Fibroblast of mammary gland (primary cell): ENCODE measurements around the gene RUNDC3A.

ENCODE experiments used
- DNase-seq: peaks from one replicate; pipeline ENCODE4 v3.0.0-alpha.2; 2010; ENCODE audit warnings: low read depth
- H3K4me3 ChIP-seq: 2 replicates; pipeline ENCODE4 v1.5.1; 2011; ENCODE audit warnings: low read depth, mild to moderate bottlenecking, low read length, moderate library complexity; ENCODE audit not compliant: control insufficient read depth
- CTCF ChIP-seq: conservative IDR thresholded peaks from 2 replicates; pipeline ENCODE4 v1.5.1; 2011; ENCODE audit warnings: low read depth, low read length, inconsistent platforms; ENCODE audit not compliant: control insufficient read depth, insufficient read depth

The RUNDC3A gene

GRCh38 chr17:44317545-44317944, 9.1 kb downstream of the RUNDC3A start:
- H3K4me3 ChIP-seq: no peak overlapping the region
- TF ChIP-seq CTCF: no peak
- no peak for DNase-seq

GRCh38 chr17:44318077-44318892, 9.9 kb downstream of the RUNDC3A start:
- TF ChIP-seq CTCF: no peak
- no peak overlapping the region for H3K4me3 ChIP-seq
- no peak for DNase-seq

- no peak for DNase-seq
- no peak for TF ChIP-seq CTCF
- no peak overlapping the region for H3K4me3 ChIP-seq
Observed at GRCh38 chr17:44320066-44320465, 11.7 kb downstream of the RUNDC3A start.

- no peak for DNase-seq
- H3K4me3 ChIP-seq: no peak overlapping the region
- TF ChIP-seq CTCF: no peak
Observed at GRCh38 chr17:44321246-44322120, 13.1 kb downstream of the RUNDC3A start.

- no peak overlapping the region for H3K4me3 ChIP-seq
- DNase-seq: no peak
- TF ChIP-seq CTCF: no peak
Observed at GRCh38 chr17:44322236-44322895, 14.0 kb downstream of the RUNDC3A start.

GRCh38 chr17:44323359-44324091, 15.1 kb downstream of the RUNDC3A start:
- H3K4me3 ChIP-seq: peak overlapping the region; percentile 68
- no peak for TF ChIP-seq CTCF
- no peak for DNase-seq
